PFSK-1 (cell line): ENCODE measurements around the gene NDUFV3.

ENCODE experiments used
- FOXP2 ChIP-seq: optimal IDR thresholded peaks from 2 replicates; pipeline ENCODE3; 2011; ENCODE audit warnings: borderline replicate concordance, control low read depth, inconsistent platforms; ENCODE audit not compliant: insufficient read depth; ENCODE audit errors: extremely low read length, extremely low read depth
- POLR2AphosphoS5 ChIP-seq: IDR thresholded peaks from 2 replicates; pipeline ENCODE4 v1.6.1; 2012; ENCODE audit warnings: low read depth, mild to moderate bottlenecking, control low read depth, low read length, moderate library complexity
- SIN3A ChIP-seq: IDR thresholded peaks from 2 replicates; pipeline ENCODE4 v1.6.1; 2012; ENCODE audit warnings: mild to moderate bottlenecking, low read length, moderate library complexity, borderline replicate concordance; ENCODE audit not compliant: insufficient read depth
- TAF1 ChIP-seq: IDR thresholded peaks from 2 replicates; pipeline ENCODE4 v1.6.1; 2012; ENCODE audit warnings: low read length, control low read depth, borderline replicate concordance; ENCODE audit not compliant: insufficient read depth
- TF ChIP-seq, protein P1 (sequence below), 2 experiments: IDR thresholded peaks; 2 replicates each; pipeline versions ENCODE4 v1.6.1 to v1.8.0; 2011 to 2012; ENCODE audit warnings: low read depth in 2 of 2, low read length in 2 of 2, control low read depth in 1 of 2, inconsistent platforms in 1 of 2, mild to moderate bottlenecking in 1 of 2, moderate library complexity in 1 of 2; ENCODE audit not compliant: insufficient read depth in 1 of 2

- TF ChIP-seq POLR2AphosphoS5 (no peak), SIN3A (no peak), TAF1 (no peak), FOXP2 (peak; percentile 35)
- TF ChIP-seq, protein P1, sequence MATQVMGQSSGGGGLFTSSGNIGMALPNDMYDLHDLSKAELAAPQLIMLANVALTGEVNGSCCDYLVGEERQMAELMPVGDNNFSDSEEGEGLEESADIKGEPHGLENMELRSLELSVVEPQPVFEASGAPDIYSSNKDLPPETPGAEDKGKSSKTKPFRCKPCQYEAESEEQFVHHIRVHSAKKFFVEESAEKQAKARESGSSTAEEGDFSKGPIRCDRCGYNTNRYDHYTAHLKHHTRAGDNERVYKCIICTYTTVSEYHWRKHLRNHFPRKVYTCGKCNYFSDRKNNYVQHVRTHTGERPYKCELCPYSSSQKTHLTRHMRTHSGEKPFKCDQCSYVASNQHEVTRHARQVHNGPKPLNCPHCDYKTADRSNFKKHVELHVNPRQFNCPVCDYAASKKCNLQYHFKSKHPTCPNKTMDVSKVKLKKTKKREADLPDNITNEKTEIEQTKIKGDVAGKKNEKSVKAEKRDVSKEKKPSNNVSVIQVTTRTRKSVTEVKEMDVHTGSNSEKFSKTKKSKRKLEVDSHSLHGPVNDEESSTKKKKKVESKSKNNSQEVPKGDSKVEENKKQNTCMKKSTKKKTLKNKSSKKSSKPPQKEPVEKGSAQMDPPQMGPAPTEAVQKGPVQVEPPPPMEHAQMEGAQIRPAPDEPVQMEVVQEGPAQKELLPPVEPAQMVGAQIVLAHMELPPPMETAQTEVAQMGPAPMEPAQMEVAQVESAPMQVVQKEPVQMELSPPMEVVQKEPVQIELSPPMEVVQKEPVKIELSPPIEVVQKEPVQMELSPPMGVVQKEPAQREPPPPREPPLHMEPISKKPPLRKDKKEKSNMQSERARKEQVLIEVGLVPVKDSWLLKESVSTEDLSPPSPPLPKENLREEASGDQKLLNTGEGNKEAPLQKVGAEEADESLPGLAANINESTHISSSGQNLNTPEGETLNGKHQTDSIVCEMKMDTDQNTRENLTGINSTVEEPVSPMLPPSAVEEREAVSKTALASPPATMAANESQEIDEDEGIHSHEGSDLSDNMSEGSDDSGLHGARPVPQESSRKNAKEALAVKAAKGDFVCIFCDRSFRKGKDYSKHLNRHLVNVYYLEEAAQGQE (IDR thresholded peaks at IDR 0.05; ENCODE audit: insufficient read depth in 1 of 2, low read depth in 2 of 2, low read length in 2 of 2) = no peak
Observed at GRCh38 chr21:42850866-42851391, 42.2 kb upstream of the NDUFV3 start.
